ENCODE results near the gene SMIM7.

Gene SMIM7

GRCh38 chr19:16620018-16620417 lies 39.9 kb downstream of the SMIM7 start:
- DNase-seq = no peak

- DNase-seq = no peak
Observed at GRCh38 chr19:16619457-16619856, 40.5 kb downstream of the SMIM7 start.

- DNase-seq = no peak
Observed at GRCh38 chr19:16618248-16618647, 41.7 kb downstream of the SMIM7 start.

DNA sequence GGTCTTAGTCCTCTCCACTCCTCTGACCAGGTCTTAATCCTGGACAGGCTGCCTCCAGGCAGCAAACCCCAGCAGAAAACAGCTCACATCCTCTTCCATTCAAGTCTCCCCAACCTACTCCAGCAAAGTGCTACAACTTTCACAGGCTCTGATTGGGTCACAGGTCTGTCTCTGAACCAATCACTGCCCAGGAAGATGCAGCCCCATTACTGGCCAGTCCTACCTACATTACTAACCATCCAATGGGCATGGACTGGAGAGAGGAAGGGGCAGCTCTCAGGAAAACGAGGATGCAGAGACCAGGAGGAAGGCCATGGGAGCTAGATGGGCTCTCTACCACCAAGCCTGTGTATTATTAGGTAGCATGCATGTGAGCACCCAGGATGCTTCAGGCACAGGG lies 44.1 kb downstream of the SMIM7 start:
- DNase-seq = no peak

GRCh38 chr19:16614941-16615340 lies 45.0 kb downstream of the SMIM7 start:
- DNase-seq = no peak

DNA sequence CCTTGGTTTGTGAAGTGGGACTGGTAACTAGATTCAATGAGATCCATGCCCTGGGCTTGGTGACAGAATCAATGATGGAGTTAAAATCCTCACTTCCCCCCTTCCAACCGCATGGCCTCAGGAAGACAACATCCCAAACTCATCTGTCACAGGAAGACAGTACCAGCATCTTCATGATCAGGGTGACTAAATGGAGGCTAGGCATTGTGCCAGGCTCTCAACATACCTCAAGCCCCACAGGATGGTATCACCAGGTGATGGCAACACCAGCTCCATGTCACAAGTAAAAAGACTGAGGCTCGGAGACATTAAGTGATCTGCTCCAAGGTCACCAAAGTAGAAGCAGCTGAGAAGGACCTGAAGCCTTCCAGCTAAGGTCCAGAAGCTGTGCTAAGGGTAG lies 46.1 kb downstream of the SMIM7 start:
- DNase-seq = no peak

DNA sequence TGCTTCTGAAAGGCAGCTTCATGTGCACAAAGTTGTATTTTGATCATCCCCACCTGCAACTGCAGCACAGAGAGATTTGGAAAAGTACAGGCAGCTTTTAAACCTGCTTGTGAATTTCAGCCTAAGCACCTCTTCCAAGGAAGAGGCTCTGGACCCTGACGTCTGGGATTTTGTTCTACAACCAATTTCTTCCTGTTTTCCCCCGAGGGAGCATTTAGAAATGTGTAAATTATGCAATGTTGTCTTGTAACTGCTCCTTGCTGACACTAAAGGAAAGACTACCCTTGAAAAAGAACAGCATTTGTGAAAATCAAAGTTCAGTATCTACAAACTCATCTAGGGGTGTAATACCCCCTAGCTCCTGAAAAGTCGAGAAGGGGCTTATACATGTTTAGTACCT lies 47.3 kb downstream of the SMIM7 start:
- no peak for DNase-seq

- no peak for DNase-seq
Observed at GRCh38 chr19:16611121-16611520, 48.8 kb downstream of the SMIM7 start.

- no peak for DNase-seq
Observed at GRCh38 chr19:16609511-16610200, 50.3 kb downstream of the SMIM7 start.

GRCh38 chr19:16608290-16608739 lies 51.6 kb downstream of the SMIM7 start:
- DNase-seq = no peak

- no peak for DNase-seq
Observed at GRCh38 chr19:16607819-16608218, 52.1 kb downstream of the SMIM7 start.

- no peak for DNase-seq
Observed at GRCh38 chr19:16605553-16605994, 54.4 kb downstream of the SMIM7 start.

DNA sequence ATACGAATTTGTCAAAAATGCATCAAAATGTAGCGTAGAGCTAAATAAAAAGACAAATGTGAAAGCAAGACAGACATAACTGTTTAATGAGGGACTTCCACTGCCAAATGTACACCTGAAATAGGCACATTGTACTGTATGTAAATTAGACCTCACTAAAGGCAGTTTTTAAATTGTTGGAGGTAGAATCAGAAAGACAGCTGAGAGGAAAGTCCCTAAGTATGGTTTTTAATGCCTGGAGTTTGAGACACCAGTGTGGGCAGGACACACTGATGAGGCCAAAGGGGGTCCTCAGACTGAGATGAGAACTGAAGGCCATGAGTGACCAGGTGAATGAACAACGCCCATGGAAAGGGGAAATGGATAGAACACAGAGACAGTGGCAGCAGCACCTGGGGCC lies 54.8 kb downstream of the SMIM7 start:
- no peak for DNase-seq

DNA sequence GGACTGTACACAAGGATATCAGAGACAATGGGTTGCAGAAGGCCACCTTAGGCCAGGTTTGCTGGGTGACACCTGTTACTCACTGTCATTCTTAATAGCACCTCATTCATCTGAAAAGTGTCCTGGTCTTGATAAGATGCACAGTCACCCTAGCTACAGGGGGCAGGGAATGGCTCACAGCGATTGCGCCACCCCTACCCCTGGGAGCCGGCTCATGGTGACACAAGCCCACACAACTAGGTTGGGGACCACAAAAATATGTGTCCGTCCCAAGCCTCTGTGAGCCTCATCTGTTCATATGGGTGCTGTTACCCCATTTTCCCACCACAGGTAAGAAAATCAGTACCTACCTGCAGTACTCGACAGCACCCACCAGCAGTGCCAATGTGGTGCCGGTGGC lies 55.3 kb downstream of the SMIM7 start:
- no peak for DNase-seq

GRCh38 chr19:16603090-16603489 lies 56.9 kb downstream of the SMIM7 start:
- DNase-seq = no peak

GRCh38 chr19:16601378-16602052 lies 58.4 kb downstream of the SMIM7 start:
- no peak for DNase-seq

DNA sequence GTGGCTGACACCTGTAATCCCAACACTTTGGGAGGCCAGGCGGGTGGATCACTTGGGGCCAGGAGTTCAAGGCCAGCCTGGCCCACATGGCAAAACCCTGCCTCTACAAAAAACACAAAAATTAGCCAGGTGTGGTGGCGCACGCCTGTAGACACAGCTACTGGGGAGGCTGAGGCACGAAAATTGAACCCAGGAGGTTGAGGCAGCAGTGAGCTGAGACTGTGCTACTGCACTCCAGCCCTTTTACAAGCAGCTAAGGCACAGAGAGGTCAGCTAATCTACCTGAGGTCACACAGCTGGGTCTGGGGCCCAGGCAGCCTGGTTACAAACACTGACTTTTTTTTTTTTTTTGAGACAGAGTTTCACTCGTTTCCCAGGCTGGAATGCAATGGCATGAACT lies 59.1 kb downstream of the SMIM7 start:
- DNase-seq = no peak

DNA sequence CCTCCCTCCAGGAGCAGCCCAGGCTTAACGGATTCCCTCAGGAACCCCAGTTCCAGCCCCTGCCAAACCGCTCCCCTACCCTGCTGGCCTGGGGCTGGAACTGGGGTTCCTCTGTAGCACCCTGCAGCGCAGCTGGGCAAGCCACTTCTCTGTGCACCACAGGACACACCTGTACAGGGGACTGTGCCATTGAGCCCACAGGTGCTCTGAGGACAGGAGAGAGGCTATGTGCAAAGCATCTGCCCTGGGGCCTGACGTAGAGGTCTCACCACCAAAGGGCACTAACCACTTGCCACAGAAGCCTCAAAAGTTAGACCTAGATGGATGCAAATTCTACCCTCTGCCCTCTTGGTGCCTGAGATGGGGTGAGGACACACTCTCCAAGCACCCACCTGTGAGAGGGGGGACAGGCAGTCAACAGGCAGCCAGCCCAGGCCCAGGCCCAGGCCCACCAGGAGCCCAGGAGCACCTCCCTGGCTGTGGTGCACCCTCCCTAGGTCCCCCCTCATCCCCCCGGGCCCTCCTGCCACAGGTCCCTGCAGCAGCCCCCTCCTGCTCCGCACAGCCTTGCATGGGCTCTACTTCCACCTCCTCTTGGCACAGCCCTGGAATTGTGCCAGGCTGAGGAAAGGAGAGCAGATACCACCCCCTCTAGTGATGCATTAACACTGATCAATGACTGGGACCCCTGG lies 60.1 kb downstream of the SMIM7 start:
- DNase-seq = no peak

DNA sequence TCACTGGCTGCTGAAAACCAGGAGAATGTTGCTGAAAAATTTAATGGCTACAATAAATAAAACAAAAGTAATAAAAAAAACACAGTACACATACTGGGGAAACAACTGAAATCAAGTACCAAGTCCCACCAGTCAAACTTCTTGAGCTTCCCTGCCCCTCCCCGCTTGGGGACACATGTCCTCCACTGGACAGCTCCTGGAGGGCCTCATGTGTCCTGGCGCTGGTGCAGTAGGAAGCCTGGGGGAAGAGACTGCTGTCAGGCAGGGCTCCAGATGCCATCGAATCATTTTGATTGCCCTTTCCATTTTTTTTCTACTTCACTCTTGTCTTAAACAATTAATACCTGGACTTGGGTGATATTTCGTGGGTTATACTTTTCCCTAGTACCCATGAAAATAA lies 61.1 kb downstream of the SMIM7 start:
- no peak for DNase-seq

DNA sequence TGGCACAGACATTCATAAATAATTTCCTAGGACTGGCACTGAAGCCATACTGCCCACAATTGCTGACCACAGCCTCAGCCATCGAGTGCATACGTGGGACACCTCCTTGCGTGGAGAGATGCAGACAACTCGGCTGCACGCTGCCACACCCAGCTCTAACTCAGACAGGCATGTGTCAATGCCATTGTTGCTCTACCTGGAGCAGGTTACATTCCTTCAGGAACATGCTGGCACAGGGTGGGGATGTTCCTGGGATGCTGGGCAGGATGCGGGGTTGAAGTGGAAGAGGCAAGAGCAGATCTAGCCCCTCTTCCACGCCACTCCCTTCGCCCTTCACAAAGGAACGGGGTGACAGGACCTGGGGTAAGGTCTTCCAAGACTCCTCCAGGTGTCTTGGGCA lies 63.5 kb downstream of the SMIM7 start:
- DNase-seq = no peak

All from T-helper 9 cell (primary cell).